HG03342 (cell line): ENCODE data around the gene P2RX6.
A peak's percentile ranks its signal among the peaks of the same experiment; 100 is the strongest.
"Not testable (repeated sequence)": the region's sequence is repeated elsewhere in the genome, so short reads cannot be mapped to it uniquely, and the experiment has no call there.

Experiments
- ATAC-seq: cut with Tn5 transposase; IDR thresholded peaks from one replicate; pipeline ENCODE4 v1.9.1; 2021; ENCODE audit warnings: mild to moderate bottlenecking, moderate library complexity; ENCODE audit not compliant: unreplicated experiment

The P2RX6 gene

GRCh38 chr22:20993304-20994127, 21.4 kb upstream of the P2RX6 start:
- no peak for ATAC-seq

GRCh38 chr22:20994128-20994901, 20.6 kb upstream of the P2RX6 start:
- no peak for ATAC-seq

GRCh38 chr22:20994902-20995241, 20.1 kb upstream of the P2RX6 start:
- no peak for ATAC-seq

- ATAC-seq: no peak
Measured at GRCh38 chr22:20995329-20996030, 19.5 kb upstream of the P2RX6 start.

DNA sequence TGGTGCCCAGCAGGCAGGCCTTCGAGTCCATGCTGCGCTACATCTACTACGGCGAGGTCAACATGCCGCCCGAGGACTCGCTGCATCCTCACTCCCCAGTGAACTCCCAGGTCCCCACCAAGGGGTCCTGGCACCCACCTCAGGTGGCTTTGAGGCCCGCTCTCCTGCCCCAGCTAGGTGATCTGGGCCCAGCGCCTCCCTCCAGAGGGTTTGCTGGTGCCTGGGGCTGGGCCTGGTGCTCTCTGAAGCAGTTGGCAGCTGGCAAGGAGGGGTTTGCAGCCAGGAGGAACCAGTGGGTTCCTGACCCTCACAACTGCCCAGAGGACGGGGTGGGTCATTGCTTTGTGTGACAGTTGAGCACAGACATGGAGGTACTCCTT, 18.9 kb upstream of the P2RX6 start:
- no peak for ATAC-seq

DNA sequence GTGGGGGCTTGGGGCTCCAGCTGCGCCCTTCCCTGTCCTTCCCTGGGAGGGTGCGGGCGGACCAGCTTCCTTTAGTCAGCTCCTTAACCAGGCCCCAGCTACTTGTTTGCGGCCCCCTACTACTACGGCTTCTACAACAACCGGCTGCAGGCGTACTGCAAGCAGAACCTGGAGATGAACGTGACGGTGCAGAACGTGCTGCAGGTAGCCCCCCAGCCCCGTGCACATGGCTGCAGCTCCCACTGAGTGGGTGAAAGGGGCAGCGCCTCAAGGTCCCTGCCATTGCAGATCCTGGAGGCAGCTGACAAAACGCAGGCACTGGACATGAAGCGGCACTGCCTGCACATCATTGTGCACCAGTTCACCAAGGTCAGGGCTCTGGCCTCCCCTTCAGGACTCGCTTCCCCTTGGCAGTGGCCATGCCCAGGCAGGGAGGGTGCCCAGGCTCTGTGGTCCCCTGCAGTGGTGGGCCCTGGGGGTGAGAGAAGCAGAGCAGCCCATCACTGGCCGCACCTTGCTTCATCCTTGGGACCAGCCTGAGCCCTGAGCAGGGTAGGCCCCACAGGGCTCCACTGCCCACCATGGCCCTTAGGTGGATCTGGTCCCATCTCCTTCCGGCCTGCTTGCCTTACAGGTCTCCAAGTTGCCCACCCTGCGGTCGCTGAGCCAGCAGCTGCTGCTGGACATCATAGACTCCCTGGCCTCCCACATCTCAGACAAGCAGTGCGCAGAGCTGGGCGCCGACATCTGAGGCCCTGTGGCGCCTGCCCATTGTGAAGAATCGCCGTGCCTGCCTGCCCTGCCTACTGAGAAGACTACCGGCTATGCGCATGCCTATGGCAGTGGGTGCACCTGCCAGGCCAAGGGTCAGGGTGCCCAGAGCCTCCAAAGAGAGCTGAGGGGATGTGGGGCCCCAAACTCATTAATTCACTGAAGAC, 18.1 kb upstream of the P2RX6 start:
- ATAC-seq: no peak

DNA sequence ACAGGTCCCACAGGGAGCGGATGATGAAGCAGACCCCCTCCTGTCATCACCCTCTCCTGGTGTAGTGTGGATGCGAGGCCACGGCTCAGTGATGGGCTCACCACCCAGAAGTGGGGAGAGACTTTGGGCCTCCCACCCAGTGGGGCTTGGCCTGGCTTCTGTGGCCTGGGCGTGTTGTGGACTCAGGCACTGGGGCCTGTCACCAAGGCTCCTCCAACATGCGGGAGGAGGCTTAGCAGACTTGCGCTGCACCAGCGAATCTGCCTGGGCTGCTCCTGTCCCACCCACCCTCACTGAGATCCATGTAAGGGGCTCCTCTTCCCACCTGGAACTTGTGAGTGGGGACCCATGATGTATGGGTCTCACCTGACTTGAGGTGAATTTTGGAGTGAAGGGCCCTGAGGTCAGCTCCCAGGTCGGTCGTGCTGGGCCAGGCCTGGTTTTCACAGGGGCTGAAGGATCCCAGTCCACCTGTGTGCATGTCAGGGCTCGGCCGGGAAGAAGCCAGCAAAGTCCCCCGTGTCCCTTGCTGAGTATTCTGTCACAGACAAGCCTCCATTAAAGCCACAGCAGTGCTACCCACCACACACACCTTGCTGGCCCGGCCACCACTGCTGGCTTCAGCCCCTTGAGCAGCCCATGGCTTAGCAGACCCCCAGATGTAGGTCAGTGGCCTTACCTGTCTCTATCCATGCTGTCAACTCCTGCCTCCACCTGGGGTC, 17.3 kb upstream of the P2RX6 start:
- no peak for ATAC-seq

- ATAC-seq: no peak
Measured at GRCh38 chr22:20998411-20999336, 16.3 kb upstream of the P2RX6 start.

- no peak for ATAC-seq
Measured at GRCh38 chr22:20999350-21000206, 15.4 kb upstream of the P2RX6 start.

DNA sequence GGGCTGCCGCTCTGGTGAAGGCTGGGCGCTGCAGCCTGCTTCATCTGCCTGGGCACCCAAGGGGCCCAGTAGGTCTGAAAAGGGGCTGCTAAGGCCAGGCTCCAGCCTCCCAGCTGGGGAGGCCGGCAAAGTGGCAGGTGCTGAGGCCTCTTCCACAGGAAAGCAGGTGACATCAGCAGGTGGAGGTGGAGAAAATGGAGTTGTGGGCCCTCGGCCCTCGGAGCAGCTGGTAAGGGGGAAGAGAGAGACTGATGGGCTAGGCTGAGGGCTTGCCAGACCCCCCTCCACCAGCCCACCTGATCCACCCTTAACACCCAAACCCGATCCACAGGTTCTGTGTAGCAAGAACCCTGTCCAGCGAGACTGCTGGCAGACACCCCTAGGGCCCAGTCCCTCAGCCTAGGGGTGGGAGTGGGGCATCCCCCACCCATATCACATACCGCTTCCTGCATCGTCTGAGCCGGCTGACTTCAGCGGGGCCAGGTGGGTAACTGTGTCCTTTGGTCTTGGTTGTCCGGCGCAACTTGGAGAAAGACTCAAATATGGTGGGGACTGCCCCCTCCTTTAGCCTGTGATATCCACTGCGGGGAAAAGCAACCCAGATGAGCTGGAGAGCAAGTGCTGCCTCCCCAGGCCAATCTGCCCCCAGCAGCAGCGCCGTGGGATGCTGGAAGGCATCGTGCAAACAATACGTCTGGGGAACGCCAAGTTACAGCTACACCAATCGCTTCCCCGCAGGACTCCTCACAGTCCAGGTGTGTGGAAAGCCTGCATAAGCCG, 14.6 kb upstream of the P2RX6 start:
- no peak for ATAC-seq

DNA sequence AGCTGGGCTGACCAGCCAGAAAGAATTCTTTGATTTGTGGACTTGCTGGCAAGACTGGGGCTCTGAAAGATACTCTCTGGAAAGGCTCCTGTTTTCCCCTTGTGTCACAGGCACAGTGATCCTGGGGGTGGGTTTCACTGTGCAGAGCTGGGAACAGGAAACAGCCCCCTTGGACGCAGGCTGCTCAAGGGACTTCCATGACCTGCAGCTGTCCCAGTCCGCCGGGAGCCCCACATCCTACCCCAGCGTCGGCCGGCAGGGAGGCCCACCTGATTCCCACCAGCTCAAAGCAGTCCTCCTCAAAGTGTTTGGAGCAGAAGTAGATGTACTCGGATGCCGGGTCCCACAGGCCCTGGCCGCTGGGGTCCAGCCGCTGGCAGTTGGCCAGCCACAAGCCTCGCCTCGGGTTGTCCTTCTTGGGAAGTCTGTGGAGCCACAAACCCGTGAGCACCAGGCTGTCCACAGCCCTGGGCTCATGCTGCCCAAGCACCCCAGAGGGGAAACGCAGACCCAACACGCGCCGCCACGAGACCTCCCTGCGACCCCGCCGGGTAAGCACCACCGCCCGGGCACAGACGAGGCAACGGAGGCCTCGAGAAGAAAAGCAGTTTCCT, 13.9 kb upstream of the P2RX6 start:
- no peak for ATAC-seq

- ATAC-seq: peak; percentile 81
Measured at GRCh38 chr22:21001601-21002325, 13.2 kb upstream of the P2RX6 start, which contains the start of gene THAP7. Gene THAP7 (minus strand): TSS chr22:21002118. CDS start chr22:21001911, 207 bp downstream.

DNA sequence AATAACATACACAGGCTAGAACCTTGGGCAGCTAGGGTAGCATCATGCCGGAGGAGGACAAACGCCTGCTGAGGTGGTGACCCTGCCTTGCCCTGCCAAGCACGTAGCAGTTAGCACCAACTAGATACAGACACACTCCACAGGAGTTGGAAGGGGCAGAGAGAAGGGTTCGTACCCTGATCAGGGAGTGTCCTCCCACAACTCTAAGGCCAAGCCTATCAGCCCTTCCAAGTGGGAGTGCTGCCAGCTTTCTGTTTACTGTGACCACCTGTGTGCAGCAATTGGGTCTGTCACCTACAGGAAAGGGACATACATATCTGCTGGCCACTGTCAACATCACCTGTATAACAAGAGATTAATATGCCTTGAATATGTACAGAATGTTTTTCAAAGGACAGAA, 11.2 kb upstream of the P2RX6 start:
- no peak for ATAC-seq

- not testable (repeated sequence) for ATAC-seq
Measured at GRCh38 chr22:21009208-21009607, 5.8 kb upstream of the P2RX6 start.

DNA sequence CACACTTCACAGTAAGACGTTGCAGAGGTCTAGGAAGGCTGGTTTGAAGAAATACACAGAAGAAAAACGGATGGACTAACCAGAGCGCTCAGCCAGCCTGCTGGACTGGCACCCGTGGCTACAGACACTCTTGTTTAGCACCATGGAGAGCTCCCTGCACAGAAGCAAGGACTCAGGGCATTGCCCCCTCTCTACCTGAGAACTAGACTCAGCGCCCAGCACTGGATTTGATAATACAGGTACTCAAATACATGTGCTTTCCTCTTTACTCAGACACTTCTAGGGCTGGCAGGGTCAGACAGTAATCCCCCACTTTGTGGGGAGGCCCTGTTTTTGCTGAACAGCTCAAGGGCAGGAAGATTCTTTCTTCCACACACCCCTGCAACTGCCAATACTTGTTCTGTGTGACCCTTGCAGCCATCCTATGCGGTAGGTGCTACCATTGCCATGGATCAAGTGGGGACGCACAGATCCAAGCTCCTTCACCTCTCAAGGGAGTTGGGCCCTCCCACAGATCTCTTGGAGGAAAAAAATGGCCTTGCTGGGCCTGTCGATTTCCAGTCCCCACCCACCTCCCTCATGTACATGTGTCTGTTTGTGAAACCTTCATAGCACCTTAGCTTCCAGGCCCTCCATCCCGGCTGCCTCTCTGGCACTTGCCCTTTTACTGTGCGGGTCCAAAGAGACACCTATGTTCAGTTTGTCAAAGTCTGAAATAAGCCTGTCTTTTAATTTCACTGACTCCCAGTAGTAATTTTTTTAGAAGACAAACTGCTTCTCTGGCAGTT, 5.1 kb upstream of the P2RX6 start:
- ATAC-seq: no peak
